ENCODE data around the gene TPRA1. TPM values are rescaled to one million over a fixed set of nuclear protein-coding genes. Genes with fewer than 3 reads are reported as not detected.
A peak's percentile ranks its signal among the peaks of the same experiment; 100 is the strongest.

The TPRA1 gene
- total RNA-seq, 1 experiment from 2014 or later: 24.2 TPM

GRCh38 chr3:127629467-127630403 lies 39.2 kb upstream of the TPRA1 start (continued):
- TF ChIP-seq OVOL2 (CRISPR knock-in tag; IDR thresholded peaks at IDR 0.05; ENCODE audit: borderline replicate concordance) (no peak), ATF6 (CRISPR knock-in tag; IDR thresholded peaks at IDR 0.05) (no peak), MAX (CRISPR knock-in tag; IDR thresholded peaks at IDR 0.05) (peak; percentile 53; the same call in 1 of the 2 replicates), NFYB (CRISPR knock-in tag; conservative IDR thresholded peaks at IDR 0.05; ENCODE audit: low read depth) (no peak), SMAD3 (CRISPR knock-in tag; IDR thresholded peaks at IDR 0.05; ENCODE audit: borderline replicate concordance) (no peak), ELF4 (CRISPR knock-in tag; IDR thresholded peaks at IDR 0.05; ENCODE audit: low read depth) (no peak), MLX (CRISPR knock-in tag; IDR thresholded peaks at IDR 0.05) (no peak), ETV6 (CRISPR knock-in tag; IDR thresholded peaks at IDR 0.05) (no peak), USF2 (CRISPR knock-in tag; IDR thresholded peaks at IDR 0.05) (no peak; the same call in 1 of the 2 replicates), PRRX2 (CRISPR knock-in tag; IDR thresholded peaks at IDR 0.05) (no peak), E2F1 (CRISPR knock-in tag; IDR thresholded peaks at IDR 0.05) (no peak), ZNF512 (CRISPR knock-in tag; IDR thresholded peaks at IDR 0.05; ENCODE audit: borderline replicate concordance) (no peak), ZNF671 (CRISPR knock-in tag; IDR thresholded peaks at IDR 0.05) (no peak), CREM (CRISPR knock-in tag; IDR thresholded peaks at IDR 0.05) (no peak), ZMAT4 (CRISPR knock-in tag; IDR thresholded peaks at IDR 0.05) (no peak), E2F5 (CRISPR knock-in tag; IDR thresholded peaks at IDR 0.05) (no peak), STAT6 (CRISPR knock-in tag; conservative IDR thresholded peaks at IDR 0.05; ENCODE audit: low read depth) (no peak), ZNF425 (CRISPR knock-in tag; conservative IDR thresholded peaks at IDR 0.05) (no peak), NR1H2 (CRISPR knock-in tag; IDR thresholded peaks at IDR 0.05) (no peak), FOXJ3 (CRISPR knock-in tag; IDR thresholded peaks at IDR 0.05; ENCODE audit: borderline replicate concordance) (no peak), GRHL2 (CRISPR knock-in tag; IDR thresholded peaks at IDR 0.05; ENCODE audit: insufficient replicate concordance, severe bottlenecking) (no peak), ATF3 (CRISPR knock-in tag; conservative IDR thresholded peaks at IDR 0.05) (no peak), USF1 (CRISPR knock-in tag; IDR thresholded peaks at IDR 0.05) (no peak)
